Heart right ventricle (tissue), 16 donors: ENCODE results near the gene PIP5KL1. TPM values are rescaled to one million over a fixed set of nuclear protein-coding genes. Genes with fewer than 3 reads are reported as not detected.
A peak's percentile ranks its signal among the peaks of the same experiment; 100 is the strongest.

Experiments
- ATAC-seq, 8 donors: fragments of 200-7000 bp; cut with Tn5 transposase; one replicate each; pipeline ENCODE4 v1.9.1; 2020; ENCODE audit warnings: mild to moderate bottlenecking in 8 of 8, moderate library complexity in 8 of 8, moderate number of reproducible peaks in 1 of 8
- DNase-seq, 2 donors: peaks; one replicate each; pipeline ENCODE4 v3.0.0-alpha.2; 2020
- H3K27ac ChIP-seq, 10 donors: fragments of 200-600 bp; sonication (generic) in 2 of 10; one replicate each; pipeline versions ENCODE4 v1.5.0 to v1.8.0; 2020 to 2022; ENCODE audit warnings: mild to moderate bottlenecking in 3 of 10
- H3K27me3 ChIP-seq, 7 donors: fragments of 200-600 bp; one replicate each; pipeline ENCODE4 v1.8.0; 2021 to 2022; ENCODE audit warnings: mild to moderate bottlenecking in 2 of 7
- H3K36me3 ChIP-seq, 9 donors: fragments of 200-600 bp; sonication (generic) in 1 of 9; one replicate each; pipeline versions ENCODE4 v1.5.0 to v1.8.0; 2020 to 2022; ENCODE audit warnings: mild to moderate bottlenecking in 2 of 9
- H3K4me1 ChIP-seq, 9 donors: fragments of 200-600 bp; sonication (generic) in 1 of 9; one replicate each; pipeline versions ENCODE4 v1.5.0 to v1.8.0; 2020 to 2022; ENCODE audit warnings: mild to moderate bottlenecking in 4 of 9
- H3K4me3 ChIP-seq, 10 donors: fragments of 200-600 bp; sonication (generic) in 2 of 10; one replicate each; pipeline versions ENCODE4 v1.5.0 to v1.8.0; 2020 to 2022; ENCODE audit warnings: mild to moderate bottlenecking in 7 of 10, moderate library complexity in 2 of 10
- H3K9me3 ChIP-seq, 11 donors: fragments of 200-600 bp in 10 of 11; sonication (generic) in 2 of 11; one replicate each; pipeline versions ENCODE4 v1.5.0 to v1.8.0; 2013 to 2022; ENCODE audit warnings: mild to moderate bottlenecking in 2 of 11, control low read depth in 1 of 11, moderate library complexity in 1 of 11
- WGBS, 2 donors: extraction: QIAGEN DNeasy Blood & Tissue Kit; methylation state at CpG; one replicate each; pipeline ENCODE4 v1.1.7; 2013; ENCODE audit warnings: inconsistent platforms in 1 of 2; 5-methylcytosine and 5-hydroxymethylcytosine counted together
- intact Hi-C, 10 donors: fragments of 100-400 bp; cut with DNase I; formaldehyde crosslinking; loops; one replicate each; pipeline versions ENCODE4 v1.11.1 to v1.14.2; 2022
- polyA plus RNA-seq, 2 donors: library from polyadenylated mRNA; stranded (reverse); fragments of 200-250 nt; gene quantifications; one replicate each; pipeline ENCODE4 v1.2.3, GENCODE V29; 2013
- total RNA-seq, 10 donors: library from RNA; stranded (reverse); fragmentation: NEBNext Ultra II Directional in 3 of 10; extraction: Animal tissue kit (Norgen Biotek cat#: 25700) in 3 of 10; gene quantifications; one replicate each; pipeline versions ENCODE4 v1.2.1 to v1.2.4, GENCODE V29; 2021 to 2023
- TF ChIP-seq, protein P1 (sequence below), 9 donors: fragments of 200-600 bp; sonication (generic) in 2 of 9; IDR thresholded peaks; one replicate each; pipeline versions ENCODE4 v1.5.0 to v1.8.0; 2021 to 2022; ENCODE audit warnings: antibody characterized with exemption in 9 of 9, mild to moderate bottlenecking in 5 of 9, moderate library complexity in 1 of 9
- donor health status: Arrhythmogenic right ventricular cardiomyopathy.
- donor health status: ischemic (EF 13 %, LVEDD 7.1; RV severe dilation, severe dysfunction).
- donor health status: healthy with polysubstance abuse.
- donor health status: DM: no; HTN: yes; CAD: no.
- donor health status: DM: no; HTN: no; CAD: no.
- donor health status: ischemic (EF 25% LVEDD 6.9; RV normal size, moderate dysfunction).
- donor health status: ischemic (EF 25% LVEDD 5.7; RV mildly dilated, moderate dysfunction).
- donor health status: healthy.
- donor health status: DM: yes; HTN: yes; CAD: no.
- donor health status: Ischemic cardiomyopathy.
- donor health status: ischemic (EF 35%, LVEDD 5.7; RV mildly dilated, moderate dysfunction).
- donor health status: nonischemic (EF 11% LVEDD 7.7; RV severe dilation, severe dysfunction).
- donor health status: DM: yes; HTN: yes; CAD: no.
- donor health status: PGD.
- donor health status: ischemic (EF 29% LVEDD 5.4; RV normal size, mild dysfunction).
- donor health status: nonischemic (EF 23%, LVEDD 6.1; RV moderate dilation, normal function).

The PIP5KL1 gene
- total and polyA plus RNA-seq, 12 donors, result 0.25 to 0.59 (median 0.46) TPM; not detected in 4

GRCh38 chr9:127912296-127912695 is 18.3 kb downstream of the PIP5KL1 start:
- intact Hi-C loops, result loop anchor here in 3 of 10 donors (5.0 to 10.0 kb wide), 3 partner anchors 107 to 127 kb away; partner anchors contain the start of genes CDK9 (in 1 of the 3) and FPGS (in 1 of the 3)
- TF ChIP-seq, protein P1, sequence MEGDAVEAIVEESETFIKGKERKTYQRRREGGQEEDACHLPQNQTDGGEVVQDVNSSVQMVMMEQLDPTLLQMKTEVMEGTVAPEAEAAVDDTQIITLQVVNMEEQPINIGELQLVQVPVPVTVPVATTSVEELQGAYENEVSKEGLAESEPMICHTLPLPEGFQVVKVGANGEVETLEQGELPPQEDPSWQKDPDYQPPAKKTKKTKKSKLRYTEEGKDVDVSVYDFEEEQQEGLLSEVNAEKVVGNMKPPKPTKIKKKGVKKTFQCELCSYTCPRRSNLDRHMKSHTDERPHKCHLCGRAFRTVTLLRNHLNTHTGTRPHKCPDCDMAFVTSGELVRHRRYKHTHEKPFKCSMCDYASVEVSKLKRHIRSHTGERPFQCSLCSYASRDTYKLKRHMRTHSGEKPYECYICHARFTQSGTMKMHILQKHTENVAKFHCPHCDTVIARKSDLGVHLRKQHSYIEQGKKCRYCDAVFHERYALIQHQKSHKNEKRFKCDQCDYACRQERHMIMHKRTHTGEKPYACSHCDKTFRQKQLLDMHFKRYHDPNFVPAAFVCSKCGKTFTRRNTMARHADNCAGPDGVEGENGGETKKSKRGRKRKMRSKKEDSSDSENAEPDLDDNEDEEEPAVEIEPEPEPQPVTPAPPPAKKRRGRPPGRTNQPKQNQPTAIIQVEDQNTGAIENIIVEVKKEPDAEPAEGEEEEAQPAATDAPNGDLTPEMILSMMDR (IDR thresholded peaks at IDR 0.05), result no peak
- DNase-seq (no peak), ATAC-seq (no peak)
- no peaks in the 10 kb centered on the region for H3K27me3 ChIP-seq
- no peak overlapping the region for H3K27ac ChIP-seq
- H3K36me3 ChIP-seq, result peaks cover 0 to 74% (median 23%) of the 10 kb centered on the region in 9 donors
- WGBS, 2 donors, result 96 to 97% methylated on average over 31 of the region's 31 CpGs
- no peak overlapping the region for H3K4me3 ChIP-seq
- peaks cover 4 to 30% (median 22%) of the 10 kb centered on the region in 9 donors for H3K4me1 ChIP-seq
- no peaks in the 10 kb centered on the region for H3K9me3 ChIP-seq

GRCh38 chr9:127910613-127911205 is 19.9 kb downstream of the PIP5KL1 start:
- Histone ChIP-seq H3K36me3 (peaks cover 0 to 74% (median 23%) of the 10 kb centered on the region in 9 donors), H3K4me3 (no peak overlapping the region), H3K27me3 (no peaks in the 10 kb centered on the region), H3K4me1 (peaks cover 5 to 32% (median 26%) of the 10 kb centered on the region in 9 donors), H3K9me3 (no peaks in the 10 kb centered on the region), H3K27ac (no peak overlapping the region)
- TF ChIP-seq, protein P1 (IDR thresholded peaks at IDR 0.05), result peak in 1 of 9 donors; percentile 14
- DNase-seq (no peak), ATAC-seq (no peak)
- intact Hi-C loops, result loop anchor here in 3 of 10 donors (5.0 to 10.0 kb wide), 3 partner anchors 106 to 126 kb away; partner anchors contain the start of genes CDK9 (in 1 of the 3) and FPGS (in 1 of the 3)
- WGBS, 2 donors, result 74 to 78% methylated on average over 6 of the region's 6 CpGs

DNA sequence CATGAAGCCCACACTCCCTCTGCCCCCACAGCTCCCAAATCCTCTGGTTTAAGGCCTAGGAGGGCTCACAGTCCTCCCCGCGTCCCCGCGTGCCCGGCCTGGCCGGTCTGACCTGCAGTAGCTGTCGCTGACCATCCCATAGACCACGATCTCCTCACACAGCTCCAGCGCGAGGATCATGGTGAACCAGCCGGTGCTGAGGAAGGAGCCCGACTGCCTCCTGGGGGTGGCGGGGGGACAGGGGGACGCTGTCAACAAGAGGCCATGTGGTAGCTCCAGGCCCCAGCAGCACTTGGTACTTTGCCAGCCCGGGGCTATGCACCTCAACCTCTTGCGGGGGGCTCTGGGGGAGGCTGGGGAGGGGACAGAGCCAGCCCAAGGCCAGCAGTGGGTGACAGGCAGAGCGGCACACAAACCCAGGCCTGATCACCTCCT is 20.7 kb downstream of the PIP5KL1 start:
- TF ChIP-seq, protein P1 (IDR thresholded peaks at IDR 0.05), result no peak
- H3K27me3 ChIP-seq, result no peaks in the 10 kb centered on the region
- H3K9me3 ChIP-seq, result no peaks in the 10 kb centered on the region
- peaks cover 0 to 70% (median 23%) of the 10 kb centered on the region in 9 donors for H3K36me3 ChIP-seq
- intact Hi-C loops, result loop anchor here in 3 of 10 donors (5.0 to 10.0 kb wide), 3 partner anchors 105 to 125 kb away; partner anchors contain the start of genes CDK9 (in 1 of the 3) and FPGS (in 1 of the 3)
- H3K4me1 ChIP-seq, result peaks cover 6 to 32% (median 26%) of the 10 kb centered on the region in 9 donors
- ATAC-seq (no peak), DNase-seq (no peak)
- 89 to 94% methylated on average over 17 of the region's 17 CpGs for WGBS, 2 donors
- no peak overlapping the region for H3K27ac ChIP-seq
- H3K4me3 ChIP-seq, result no peak overlapping the region

DNA sequence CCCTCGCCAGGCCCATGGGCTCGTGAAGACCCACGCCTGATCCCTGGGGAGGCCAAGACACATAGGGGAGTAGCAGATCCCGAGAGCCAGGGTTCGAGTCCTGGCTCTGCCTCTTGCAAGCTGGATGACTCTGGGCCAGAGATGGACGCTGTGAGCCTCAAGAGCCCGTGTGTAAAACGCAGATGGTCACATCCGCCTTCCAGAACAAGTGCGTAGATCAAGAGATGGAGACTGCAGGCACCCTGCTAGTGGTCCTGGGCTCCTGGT is 22.0 kb downstream of the PIP5KL1 start:
- ATAC-seq (no peak), DNase-seq (no peak)
- WGBS, 2 donors, result 95 to 96% methylated on average over 10 of the region's 10 CpGs
- intact Hi-C loops, result no loop called here
- no peak overlapping the region for H3K27ac ChIP-seq
- no peaks in the 10 kb centered on the region for H3K9me3 ChIP-seq
- H3K27me3 ChIP-seq, result no peaks in the 10 kb centered on the region
- H3K4me1 ChIP-seq, result peaks cover 18 to 44% (median 37%) of the 10 kb centered on the region in 9 donors
- no peak overlapping the region for H3K4me3 ChIP-seq
- TF ChIP-seq, protein P1 (IDR thresholded peaks at IDR 0.05), result no peak
- peaks cover 0 to 60% (median 23%) of the 10 kb centered on the region in 9 donors for H3K36me3 ChIP-seq
